Mesenchymal stem cell (in vitro differentiated cells and primary cell): ENCODE measurements around the gene THEMIS.

Experiments
- DNase-seq: peaks from one replicate; pipeline ENCODE4 v3.0.0-alpha.2; 2013
- H2AFZ ChIP-seq: one replicate; pipeline ENCODE4 v1.6.1; 2013; ENCODE audit warnings: low read depth, mild to moderate bottlenecking, control low read depth, inconsistent platforms, low read length, moderate library complexity
- H2AK5ac ChIP-seq: 2 replicates; pipeline ENCODE4 v1.6.1; 2013; ENCODE audit warnings: low read length, moderate library complexity, mild to moderate bottlenecking, inconsistent platforms; ENCODE audit not compliant: severe bottlenecking
- H2BK120ac ChIP-seq: one replicate; pipeline ENCODE4 v1.6.1; 2013; ENCODE audit warnings: low read depth, mild to moderate bottlenecking, inconsistent platforms, low read length, moderate library complexity
- H2BK12ac ChIP-seq, 2 experiments: one replicate each; pipeline ENCODE4 v1.6.1; 2013; ENCODE audit warnings: inconsistent platforms in 2 of 2, low read length in 2 of 2, mild to moderate bottlenecking in 2 of 2, moderate library complexity in 2 of 2, control low read depth in 1 of 2
- H2BK15ac ChIP-seq: one replicate; pipeline ENCODE4 v1.6.1; 2013; ENCODE audit warnings: mild to moderate bottlenecking, low read depth, inconsistent platforms; ENCODE audit not compliant: poor library complexity, severe bottlenecking
- H2BK5ac ChIP-seq: 2 replicates; pipeline ENCODE4 v1.6.1; 2013; ENCODE audit warnings: low read depth, mild to moderate bottlenecking, low read length, control low read depth, inconsistent platforms; ENCODE audit not compliant: poor library complexity, severe bottlenecking
- H3K14ac ChIP-seq, 2 experiments: one replicate each; pipeline ENCODE4 v1.6.1; 2013; ENCODE audit warnings: inconsistent platforms in 2 of 2, low read length in 2 of 2, control low read depth in 1 of 2, mild to moderate bottlenecking in 1 of 2, moderate library complexity in 1 of 2
- H3K18ac ChIP-seq, 2 experiments: one replicate each; pipeline ENCODE4 v1.6.1; 2013; ENCODE audit warnings: inconsistent platforms in 2 of 2, low read length in 2 of 2, control low read depth in 1 of 2, low read depth in 1 of 2, mild to moderate bottlenecking in 1 of 2
- H3K23ac ChIP-seq, 2 experiments: one replicate each; pipeline ENCODE4 v1.6.1; 2013; ENCODE audit warnings: inconsistent platforms in 2 of 2, low read length in 2 of 2, mild to moderate bottlenecking in 2 of 2, moderate library complexity in 2 of 2, control low read depth in 1 of 2
- H3K27ac ChIP-seq: 2 replicates; pipeline ENCODE4 v1.5.1; 2013; ENCODE audit warnings: mild to moderate bottlenecking, moderate library complexity, low read length, control low read depth, inconsistent platforms; ENCODE audit not compliant: poor library complexity, severe bottlenecking
- H3K27me3 ChIP-seq, 2 experiments: 2 replicates each; pipeline versions ENCODE4 v1.6.1 to v1.7.0; 2013; ENCODE audit warnings: low read length in 2 of 2, mild to moderate bottlenecking in 2 of 2, moderate library complexity in 2 of 2, control low read depth in 1 of 2, inconsistent platforms in 1 of 2; ENCODE audit not compliant: control insufficient read depth in 1 of 2, insufficient read depth in 1 of 2
- H3K36me3 ChIP-seq, 2 experiments: 2 replicates each; pipeline versions ENCODE4 v1.6.1 to v1.7.0; 2013; ENCODE audit warnings: low read length in 2 of 2, control low read depth in 1 of 2, inconsistent platforms in 1 of 2, low read depth in 1 of 2, mild to moderate bottlenecking in 1 of 2; ENCODE audit not compliant: insufficient read depth in 2 of 2, control insufficient read depth in 1 of 2
- H3K4ac ChIP-seq, 2 experiments: one replicate each; pipeline ENCODE4 v1.6.1; 2013; ENCODE audit warnings: inconsistent platforms in 2 of 2, low read length in 2 of 2, mild to moderate bottlenecking in 2 of 2, moderate library complexity in 2 of 2, control low read depth in 1 of 2, low read depth in 1 of 2
- H3K4me1 ChIP-seq: 2 replicates; pipeline ENCODE4 v1.6.1; 2013; ENCODE audit warnings: low read depth, low read length, control low read depth; ENCODE audit not compliant: control insufficient read depth, insufficient read depth
- H3K4me2 ChIP-seq: 2 replicates; pipeline ENCODE4 v1.6.1; 2013; ENCODE audit warnings: low read length, mild to moderate bottlenecking, inconsistent platforms; ENCODE audit not compliant: poor library complexity, severe bottlenecking
- H3K4me3 ChIP-seq, 2 experiments: 2 replicates each; pipeline versions ENCODE4 v1.5.1 to v1.7.0; 2013; ENCODE audit warnings: low read length in 2 of 2, mild to moderate bottlenecking in 2 of 2, control low read depth in 1 of 2, low read depth in 1 of 2; ENCODE audit not compliant: insufficient read depth in 1 of 2
- H3K79me1 ChIP-seq: replicated peaks from 2 replicates; pipeline ENCODE4 v1.6.1; 2013; ENCODE audit warnings: mild to moderate bottlenecking, control low read depth, low read length, inconsistent platforms; ENCODE audit not compliant: poor library complexity, severe bottlenecking
- H3K9ac ChIP-seq: 2 replicates; pipeline ENCODE4 v1.7.0; 2013; ENCODE audit warnings: mild to moderate bottlenecking, low read length, moderate library complexity
- H3K9me3 ChIP-seq: 2 replicates; pipeline ENCODE4 v1.7.0; 2013; ENCODE audit warnings: mild to moderate bottlenecking, low read length; ENCODE audit not compliant: control insufficient read depth
- H4K8ac ChIP-seq: one replicate; pipeline ENCODE4 v1.6.1; 2013; ENCODE audit warnings: inconsistent platforms, mild to moderate bottlenecking, low read length, moderate library complexity
- H4K91ac ChIP-seq: one replicate; pipeline ENCODE4 v1.6.1; 2013; ENCODE audit warnings: mild to moderate bottlenecking, low read length, inconsistent platforms
- WGBS: methylation state at CpG from one replicate; pipeline ENCODE4 v1.1.7; 2013; ENCODE audit warnings: mixed read lengths; 5-methylcytosine and 5-hydroxymethylcytosine counted together

Gene THEMIS

DNA sequence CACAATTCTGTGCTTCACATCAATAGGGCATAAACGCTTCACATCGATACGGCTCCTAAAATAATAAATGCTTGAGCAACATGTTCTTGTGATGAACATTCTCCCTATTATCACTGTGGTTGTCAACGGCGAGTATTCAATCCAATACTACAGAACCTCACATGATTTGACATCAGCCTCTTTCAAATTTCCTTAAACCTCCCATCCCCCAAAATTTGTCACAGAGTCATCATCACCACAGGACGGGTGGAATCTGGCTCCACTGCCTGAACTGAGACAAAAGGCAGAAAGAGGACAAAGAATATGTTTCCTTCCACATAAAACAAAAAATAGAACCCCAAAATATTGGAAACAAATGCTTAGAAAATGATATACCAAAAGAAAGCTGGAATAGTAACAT lies 7.3 kb downstream of the THEMIS start:
- no peak overlapping the region for H2AK5ac ChIP-seq
- H4K8ac ChIP-seq = no peak overlapping the region
- H2AFZ ChIP-seq = no peak overlapping the region
- H3K27me3 ChIP-seq = no peaks in the 10 kb centered on the region
- no peak overlapping the region for H3K23ac ChIP-seq
- H3K4me1 ChIP-seq = no peaks in the 10 kb centered on the region
- no peak overlapping the region for H3K9ac ChIP-seq
- no peak overlapping the region for H2BK15ac ChIP-seq
- no peak overlapping the region for H2BK5ac ChIP-seq
- H3K4ac ChIP-seq = no peak overlapping the region
- DNase-seq = no peak
- no peak overlapping the region for H4K91ac ChIP-seq
- H3K4me2 ChIP-seq = no peak overlapping the region
- no peak overlapping the region for H2BK12ac ChIP-seq
- H3K14ac ChIP-seq = no peak overlapping the region
- H3K79me1 ChIP-seq = no peaks in the 10 kb centered on the region
- 89% methylated on average over 6 of the region's 6 CpGs for WGBS
- H2BK120ac ChIP-seq = no peak overlapping the region
- H3K9me3 ChIP-seq = no peaks in the 10 kb centered on the region
- no peaks in the 10 kb centered on the region for H3K36me3 ChIP-seq
- no peak overlapping the region for H3K18ac ChIP-seq
- H3K4me3 ChIP-seq = no peak overlapping the region
- no peak overlapping the region for H3K27ac ChIP-seq

GRCh38 chr6:127891731-127892326 lies 9.0 kb downstream of the THEMIS start:
- no peak overlapping the region for H3K18ac ChIP-seq
- H3K4me2 ChIP-seq = no peak overlapping the region
- no peak overlapping the region for H2BK15ac ChIP-seq
- H2BK5ac ChIP-seq = no peak overlapping the region
- no peak overlapping the region for H3K23ac ChIP-seq
- H3K4me3 ChIP-seq = no peak overlapping the region
- 95% methylated on average over 3 of the region's 3 CpGs for WGBS
- H3K36me3 ChIP-seq = no peaks in the 10 kb centered on the region
- H3K14ac ChIP-seq = no peak overlapping the region
- no peak overlapping the region for H3K4ac ChIP-seq
- H3K27ac ChIP-seq = no peak overlapping the region
- H3K27me3 ChIP-seq = no peaks in the 10 kb centered on the region
- H2BK12ac ChIP-seq = no peak overlapping the region
- no peak overlapping the region for H2AFZ ChIP-seq
- no peaks in the 10 kb centered on the region for H3K9me3 ChIP-seq
- no peak overlapping the region for H4K8ac ChIP-seq
- no peaks in the 10 kb centered on the region for H3K4me1 ChIP-seq
- no peak overlapping the region for H4K91ac ChIP-seq
- no peak overlapping the region for H3K9ac ChIP-seq
- H3K79me1 ChIP-seq = no peaks in the 10 kb centered on the region
- H2BK120ac ChIP-seq = no peak overlapping the region
- DNase-seq = no peak
- H2AK5ac ChIP-seq = no peak overlapping the region

- Histone ChIP-seq H3K36me3 (no peaks in the 10 kb centered on the region), H3K4me1 (no peaks in the 10 kb centered on the region), H2BK12ac (no peak overlapping the region), H2AFZ (no peak overlapping the region), H4K8ac (no peak overlapping the region), H3K9me3 (no peaks in the 10 kb centered on the region), H2BK5ac (no peak overlapping the region), H4K91ac (no peak overlapping the region), H2AK5ac (no peak overlapping the region), H3K14ac (no peak overlapping the region), H3K27ac (no peak overlapping the region), H2BK120ac (no peak overlapping the region), H3K18ac (no peak overlapping the region), H3K79me1 (no peaks in the 10 kb centered on the region), H3K4me3 (no peak overlapping the region), H3K23ac (no peak overlapping the region), H3K4me2 (no peak overlapping the region), H2BK15ac (no peak overlapping the region), H3K4ac (no peak overlapping the region), H3K27me3 (no peaks in the 10 kb centered on the region), H3K9ac (no peak overlapping the region)
- peak; percentile 6 for DNase-seq
- WGBS = 43% methylated on average over 1 of the region's 3 CpGs
Observed at GRCh38 chr6:127886603-127887002, 14.3 kb downstream of the THEMIS start.

- Histone ChIP-seq H3K36me3 (no peaks in the 10 kb centered on the region), H3K4me2 (no peak overlapping the region), H3K4me3 (no peak overlapping the region), H3K14ac (no peak overlapping the region), H3K27me3 (no peaks in the 10 kb centered on the region), H3K27ac (no peak overlapping the region), H3K79me1 (no peaks in the 10 kb centered on the region), H2BK5ac (no peak overlapping the region), H3K23ac (no peak overlapping the region), H2AFZ (no peak overlapping the region), H2BK12ac (no peak overlapping the region), H4K91ac (no peak overlapping the region), H2BK120ac (no peak overlapping the region), H4K8ac (no peak overlapping the region), H3K4me1 (peaks cover 2% of the 10 kb centered on the region), H2AK5ac (no peak overlapping the region), H3K4ac (no peak overlapping the region), H3K18ac (no peak overlapping the region), H2BK15ac (no peak overlapping the region), H3K9ac (no peak overlapping the region), H3K9me3 (no peaks in the 10 kb centered on the region)
- DNase-seq = no peak
Observed at GRCh38 chr6:127884134-127884533, 16.7 kb downstream of the THEMIS start.
